GM19395 (cell line): ENCODE measurements around the gene JARID2.

Source experiments
- ATAC-seq: cut with Tn5 transposase; IDR thresholded peaks from one replicate; pipeline ENCODE4 v1.9.1; 2021; ENCODE audit warnings: mild to moderate bottlenecking, moderate library complexity; ENCODE audit not compliant: unreplicated experiment

The JARID2 gene

GRCh38 chr6:15246666-15247499 lies 1.0 kb downstream of the JARID2 start:
- ATAC-seq: no peak

- peak; percentile 3 for ATAC-seq
Measured at GRCh38 chr6:15247500-15248450, 1.9 kb downstream of the JARID2 start.

GRCh38 chr6:15248451-15249370 lies 2.8 kb downstream of the JARID2 start:
- peak; percentile 23 for ATAC-seq

- no peak for ATAC-seq
Measured at GRCh38 chr6:15249371-15250019, 3.6 kb downstream of the JARID2 start.

- no peak for ATAC-seq
Measured at GRCh38 chr6:15250187-15251168, 4.6 kb downstream of the JARID2 start.

GRCh38 chr6:15252195-15252594 lies 6.3 kb downstream of the JARID2 start:
- no peak for ATAC-seq

- ATAC-seq: no peak
Measured at GRCh38 chr6:15253203-15254022, 7.5 kb downstream of the JARID2 start.

GRCh38 chr6:15254070-15254975 lies 8.5 kb downstream of the JARID2 start:
- ATAC-seq: no peak

GRCh38 chr6:15255481-15255880 lies 9.6 kb downstream of the JARID2 start:
- peak; percentile 65 for ATAC-seq

- ATAC-seq: no peak
Measured at GRCh38 chr6:15255909-15256395, 10.1 kb downstream of the JARID2 start.

GRCh38 chr6:15256538-15257271 lies 10.8 kb downstream of the JARID2 start:
- no peak for ATAC-seq

- ATAC-seq: no peak
Measured at GRCh38 chr6:15257357-15258132, 11.7 kb downstream of the JARID2 start.

GRCh38 chr6:15259766-15260098 lies 13.9 kb downstream of the JARID2 start:
- no peak for ATAC-seq

- no peak for ATAC-seq
Measured at GRCh38 chr6:15260099-15260821, 14.4 kb downstream of the JARID2 start.

- no peak for ATAC-seq
Measured at GRCh38 chr6:15263780-15264374, 18.0 kb downstream of the JARID2 start.
